Measurements from ENCODE around the gene ZNF337.

DNA sequence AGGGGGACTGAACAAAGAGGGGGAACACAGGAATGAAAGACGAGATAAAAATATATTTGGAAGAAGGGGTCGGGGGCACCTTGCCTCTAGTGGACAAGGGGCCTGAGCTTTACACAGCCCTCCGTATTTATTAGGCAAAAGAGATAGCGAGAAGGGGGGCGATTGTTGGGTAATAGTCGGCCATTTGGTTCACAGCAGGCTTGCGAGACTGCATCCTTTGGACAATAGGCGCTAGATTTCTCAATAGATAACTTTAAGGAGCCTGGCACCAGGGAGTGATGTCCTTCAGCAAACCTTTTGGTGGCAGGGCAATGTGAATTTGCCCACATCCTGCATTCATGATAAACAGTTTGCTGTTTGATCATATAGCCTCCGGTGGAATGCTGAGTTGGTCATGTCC, 69.9 kb downstream of the ZNF337 start:
- TF ChIP-seq CTCF (conservative IDR thresholded peaks at IDR 0.05) (no peak), ZFX (IDR thresholded peaks at IDR 0.05) (no peak)
